ENCODE data around the gene DHRS12.

DNA sequence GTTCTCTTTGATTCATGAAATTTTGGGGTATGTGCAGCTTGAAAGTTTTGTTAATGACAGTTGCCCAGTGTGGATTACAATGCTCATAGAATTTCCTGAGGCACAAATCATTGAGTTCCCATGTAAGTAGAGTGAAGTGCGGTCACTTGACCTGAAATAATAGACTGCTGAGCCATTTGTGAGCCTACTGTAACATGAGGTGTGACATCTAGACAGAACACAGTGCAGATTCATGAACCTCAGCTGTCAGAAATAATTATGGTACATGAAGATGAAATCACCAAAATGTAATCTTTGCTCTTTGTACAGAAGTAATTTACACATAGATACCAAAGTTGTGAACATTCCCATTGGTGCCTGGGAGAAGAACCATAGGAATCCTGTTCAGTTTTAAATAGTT, 84.6 kb downstream of the DHRS12 start:
- TF ChIP-seq, protein P1, sequence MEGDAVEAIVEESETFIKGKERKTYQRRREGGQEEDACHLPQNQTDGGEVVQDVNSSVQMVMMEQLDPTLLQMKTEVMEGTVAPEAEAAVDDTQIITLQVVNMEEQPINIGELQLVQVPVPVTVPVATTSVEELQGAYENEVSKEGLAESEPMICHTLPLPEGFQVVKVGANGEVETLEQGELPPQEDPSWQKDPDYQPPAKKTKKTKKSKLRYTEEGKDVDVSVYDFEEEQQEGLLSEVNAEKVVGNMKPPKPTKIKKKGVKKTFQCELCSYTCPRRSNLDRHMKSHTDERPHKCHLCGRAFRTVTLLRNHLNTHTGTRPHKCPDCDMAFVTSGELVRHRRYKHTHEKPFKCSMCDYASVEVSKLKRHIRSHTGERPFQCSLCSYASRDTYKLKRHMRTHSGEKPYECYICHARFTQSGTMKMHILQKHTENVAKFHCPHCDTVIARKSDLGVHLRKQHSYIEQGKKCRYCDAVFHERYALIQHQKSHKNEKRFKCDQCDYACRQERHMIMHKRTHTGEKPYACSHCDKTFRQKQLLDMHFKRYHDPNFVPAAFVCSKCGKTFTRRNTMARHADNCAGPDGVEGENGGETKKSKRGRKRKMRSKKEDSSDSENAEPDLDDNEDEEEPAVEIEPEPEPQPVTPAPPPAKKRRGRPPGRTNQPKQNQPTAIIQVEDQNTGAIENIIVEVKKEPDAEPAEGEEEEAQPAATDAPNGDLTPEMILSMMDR (conservative IDR thresholded peaks at IDR 0.05): no peak
- no peak for TF ChIP-seq EZH2 (IDR thresholded peaks at IDR 0.05; ENCODE audit: low read depth)

All from PC-9 (cell line).